Right ventricle myocardium inferior (tissue), 1 donor: ENCODE results near the gene NF2. TPM values are rescaled to one million over a fixed set of nuclear protein-coding genes. Genes with fewer than 3 reads are reported as not detected.

Source experiments
- total RNA-seq: library from RNA; stranded (reverse); fragmentation: NEBNext Ultra II Directional; extraction: Animal tissue kit (Norgen Biotek cat#: 25700); gene quantifications from one replicate; pipeline ENCODE4 v1.2.1, GENCODE V29; 2021
- donor health status: DM: no; HTN: yes; CAD: no; lungs with severe emphysema.

The NF2 gene
- total RNA-seq, 1 donor from 2014 or later, result 49.0 TPM

Other genes with a start within 250 kb of the NF2 start
- 29.2 TPM for gene AP1B1, start 215.1 kb upstream of the NF2 start, total RNA-seq
- gene RFPL1, start 165.1 kb upstream of the NF2 start, total RNA-seq, result not detected
- gene NEFH, start 123.4 kb upstream of the NF2 start, total RNA-seq, result 0.27 TPM
- 46.5 TPM for gene THOC5, start 49.9 kb upstream of the NF2 start, total RNA-seq
- 15.1 TPM for gene NIPSNAP1, start 22.5 kb upstream of the NF2 start, total RNA-seq
- gene CABP7, start 116.4 kb downstream of the NF2 start, total RNA-seq, result not detected
- gene ZMAT5, start 163.4 kb downstream of the NF2 start, total RNA-seq, result 21.7 TPM
- gene UQCR10, start 163.7 kb downstream of the NF2 start, total RNA-seq, result 381 TPM
- gene ASCC2, start 234.6 kb downstream of the NF2 start, total RNA-seq, result 33.8 TPM